GM10266 (cell line): ENCODE data around the gene GLB1L2.

ENCODE experiments used
- DNase-seq: peaks from one replicate; pipeline ENCODE4 v3.0.0; 2012; ENCODE audit errors: extremely low spot score
- CTCF ChIP-seq: IDR thresholded peaks from 2 replicates; pipeline ENCODE4 v1.5.1; 2012; ENCODE audit warnings: mild to moderate bottlenecking, low read depth; ENCODE audit not compliant: control insufficient read depth, insufficient read depth; ENCODE audit errors: missing control alignments

The GLB1L2 gene

GRCh38 chr11:134388590-134388989 is 56.8 kb downstream of the GLB1L2 start:
- no peak for DNase-seq
- no peak for TF ChIP-seq CTCF

GRCh38 chr11:134389464-134390180 is 57.8 kb downstream of the GLB1L2 start:
- DNase-seq: no peak
- no peak for TF ChIP-seq CTCF

DNA sequence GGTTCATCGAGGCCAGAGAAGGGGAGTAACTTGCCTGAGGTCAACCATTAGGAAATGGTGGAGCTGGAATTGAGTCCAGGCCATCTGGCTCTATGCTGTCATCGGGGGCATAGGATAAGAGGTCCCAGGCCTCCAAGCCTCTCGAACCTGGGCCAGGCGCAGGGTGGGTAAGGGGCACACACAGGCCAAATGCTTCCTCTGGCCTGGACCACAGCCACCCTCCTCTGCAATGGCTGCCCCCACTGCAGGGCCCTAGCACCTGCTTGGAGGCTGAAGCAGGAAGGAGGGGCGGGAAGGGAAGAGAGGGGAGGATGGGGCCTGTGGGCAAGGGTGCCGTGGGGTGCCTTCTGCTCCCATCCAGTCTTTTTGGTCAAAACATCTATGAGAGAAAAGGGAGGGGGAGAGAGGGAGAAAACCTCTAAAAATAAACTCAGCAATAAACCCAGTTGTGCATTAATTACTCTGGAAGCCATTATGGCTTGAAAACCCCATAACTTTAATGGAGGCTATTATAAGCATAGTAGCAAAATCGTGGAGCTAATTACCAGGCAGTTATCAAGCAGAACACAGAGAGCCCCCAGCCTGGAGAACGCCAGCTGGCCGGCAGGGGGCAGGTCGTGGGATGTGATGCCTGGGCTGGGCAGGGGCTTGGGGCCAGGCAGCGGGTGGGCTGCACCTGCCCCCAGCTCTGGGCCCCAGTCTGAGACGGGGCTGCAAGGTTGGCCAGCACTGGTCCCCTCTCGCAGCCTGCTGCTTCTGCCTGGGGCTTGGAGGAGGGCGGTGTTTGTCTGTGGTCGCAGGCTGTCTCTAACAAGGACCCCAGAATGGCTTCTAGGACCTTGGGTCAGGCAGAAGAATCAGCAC is 59.1 kb downstream of the GLB1L2 start:
- DNase-seq: no peak
- TF ChIP-seq CTCF: no peak

DNA sequence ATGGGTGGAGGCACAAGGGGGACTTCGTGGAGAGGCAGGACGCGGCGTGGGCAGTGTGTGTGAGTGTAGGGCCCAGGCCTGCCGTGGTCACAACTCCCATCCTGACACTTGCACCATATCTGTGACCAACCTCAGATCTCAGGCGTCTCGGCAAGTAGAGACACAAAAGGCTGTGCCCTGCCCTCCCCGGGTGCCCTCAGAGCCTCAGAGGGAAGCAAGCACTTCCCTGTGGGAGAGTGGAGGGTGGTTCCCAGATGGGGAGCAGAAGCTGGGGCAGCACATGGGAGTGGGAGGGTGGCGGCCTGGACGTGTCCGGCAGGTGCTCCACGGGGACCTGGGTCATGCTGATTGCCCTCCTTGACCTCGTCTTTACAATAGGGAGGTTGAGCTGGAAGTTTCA is 59.9 kb downstream of the GLB1L2 start:
- DNase-seq: no peak
- TF ChIP-seq CTCF: no peak

- DNase-seq: no peak
- TF ChIP-seq CTCF: no peak
These were observed 61.3 kb downstream of the GLB1L2 start for GRCh38 chr11:134392953-134393615.

GRCh38 chr11:134393638-134394037 is 61.9 kb downstream of the GLB1L2 start:
- peak; percentile 15 for TF ChIP-seq CTCF
- DNase-seq: no peak

GRCh38 chr11:134394311-134394710 is 62.5 kb downstream of the GLB1L2 start:
- TF ChIP-seq CTCF: no peak
- no peak for DNase-seq
